OCI-LY1 (cell line): ENCODE measurements around the gene DRC3.

Experiments
- CTCF ChIP-seq: fragments of 200-600 bp; sonication (generic), shearing (Covaris generic); IDR thresholded peaks from 2 replicates; pipeline ENCODE4 v1.5.1; 2017; ENCODE audit warnings: mild to moderate bottlenecking, antibody characterized with exemption, low read length, moderate library complexity, mixed read lengths
- EZH2 ChIP-seq: fragments of 200-600 bp; sonication (generic), shearing (Covaris generic); IDR thresholded peaks from 2 replicates; pipeline ENCODE4 v1.8.0; 2017; ENCODE audit warnings: borderline replicate concordance, mixed run types, mild to moderate bottlenecking, antibody characterized with exemption, low read length, moderate library complexity, mixed read lengths

- TF ChIP-seq CTCF (no peak), EZH2 (no peak)
These were observed 10.1 kb downstream of the DRC3 start for GRCh38 chr17:17982801-17983200.
